ENCODE data around the gene STK32A.
"Not testable (repeated sequence)": the region's sequence is repeated elsewhere in the genome, so short reads cannot be mapped to it uniquely, and the experiment has no call there.

STK32A gene

DNA sequence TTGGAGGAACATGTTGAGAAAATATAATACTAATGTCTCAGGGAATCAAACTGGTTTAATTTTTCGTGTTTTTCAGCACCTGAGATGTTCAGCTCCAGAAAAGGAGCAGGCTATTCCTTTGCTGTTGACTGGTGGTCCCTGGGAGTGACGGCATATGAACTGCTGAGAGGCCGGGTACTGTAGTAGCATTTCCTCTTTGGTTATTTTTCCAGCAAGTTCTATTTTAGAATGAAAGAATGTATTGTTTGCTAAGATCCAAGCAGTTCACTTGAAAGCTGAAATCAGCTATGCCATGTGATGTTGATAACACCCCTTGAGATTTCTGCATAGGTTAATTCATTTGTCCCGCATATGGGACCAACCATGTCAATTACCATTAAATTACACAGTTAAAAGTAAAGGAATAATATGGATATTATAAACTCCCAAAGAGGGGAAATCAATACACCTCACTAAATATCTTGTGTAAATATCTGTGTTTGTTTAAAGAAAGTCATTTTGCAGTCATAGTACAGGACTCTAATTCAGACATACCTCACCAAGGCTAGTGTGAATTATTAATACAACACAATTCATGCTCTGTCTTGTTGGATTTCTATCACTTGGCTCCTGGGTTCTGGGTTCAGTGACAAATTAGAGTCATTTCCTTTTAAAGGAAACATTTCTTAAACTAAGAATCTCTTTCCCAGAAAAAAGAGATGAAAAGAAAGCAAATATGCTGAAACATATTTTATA, 126.8 kb downstream of the STK32A start:
- H3K27me3 ChIP-seq (replicated peaks; ENCODE audit: control insufficient read depth, insufficient read depth, low read length, poor library complexity, severe bottlenecking): no peaks in the 10 kb centered on the region

DNA sequence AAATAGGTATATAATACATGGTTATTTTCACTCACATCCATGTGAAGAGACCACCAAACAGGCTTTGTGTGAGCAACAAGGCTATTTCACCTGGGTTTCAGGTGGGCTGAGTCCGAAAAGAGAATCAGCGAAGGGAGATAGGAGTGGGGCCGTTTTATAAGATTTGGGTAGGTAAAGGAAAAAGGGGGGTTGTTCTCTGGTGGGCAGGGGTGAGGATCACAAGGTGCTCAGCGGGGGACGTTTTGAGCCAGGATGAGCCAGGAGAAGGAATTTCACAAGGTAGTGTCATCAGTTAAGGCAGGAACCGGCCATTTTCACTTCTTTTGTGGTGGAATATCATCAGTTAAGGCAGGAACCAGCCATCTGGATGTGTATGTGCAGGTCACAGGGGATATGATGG, 132.6 kb downstream of the STK32A start:
- H3K9me3 ChIP-seq (ENCODE audit: control insufficient read depth, low read length); H3K27ac ChIP-seq (ENCODE audit: insufficient read depth, low read length, poor library complexity, severe bottlenecking); H3K4me1 ChIP-seq (ENCODE audit: control insufficient read depth, insufficient read depth, low read length, poor library complexity, severe bottlenecking); H3K27me3 ChIP-seq (replicated peaks; ENCODE audit: control insufficient read depth, insufficient read depth, low read length, poor library complexity, severe bottlenecking); H3K4me3 ChIP-seq (ENCODE audit: insufficient read depth, low read depth, low read length, poor library complexity, severe bottlenecking); DNase-seq; H3K36me3 ChIP-seq (ENCODE audit: control insufficient read depth, insufficient read depth, low read length): not testable (repeated sequence)

More for the DNA sequence above, 126.8 kb downstream of the STK32A start:
- DNase-seq: no peak
- H3K36me3 ChIP-seq (ENCODE audit: control insufficient read depth, insufficient read depth, low read length): no peaks in the 10 kb centered on the region
- no peaks in the 10 kb centered on the region for H3K9me3 ChIP-seq (ENCODE audit: control insufficient read depth, low read length)
- no peak overlapping the region for H3K27ac ChIP-seq (ENCODE audit: insufficient read depth, low read length, poor library complexity, severe bottlenecking)
- no peaks in the 10 kb centered on the region for H3K4me1 ChIP-seq (ENCODE audit: control insufficient read depth, insufficient read depth, low read length, poor library complexity, severe bottlenecking)
- no peak overlapping the region for H3K4me3 ChIP-seq (ENCODE audit: insufficient read depth, low read depth, low read length, poor library complexity, severe bottlenecking)

DNA sequence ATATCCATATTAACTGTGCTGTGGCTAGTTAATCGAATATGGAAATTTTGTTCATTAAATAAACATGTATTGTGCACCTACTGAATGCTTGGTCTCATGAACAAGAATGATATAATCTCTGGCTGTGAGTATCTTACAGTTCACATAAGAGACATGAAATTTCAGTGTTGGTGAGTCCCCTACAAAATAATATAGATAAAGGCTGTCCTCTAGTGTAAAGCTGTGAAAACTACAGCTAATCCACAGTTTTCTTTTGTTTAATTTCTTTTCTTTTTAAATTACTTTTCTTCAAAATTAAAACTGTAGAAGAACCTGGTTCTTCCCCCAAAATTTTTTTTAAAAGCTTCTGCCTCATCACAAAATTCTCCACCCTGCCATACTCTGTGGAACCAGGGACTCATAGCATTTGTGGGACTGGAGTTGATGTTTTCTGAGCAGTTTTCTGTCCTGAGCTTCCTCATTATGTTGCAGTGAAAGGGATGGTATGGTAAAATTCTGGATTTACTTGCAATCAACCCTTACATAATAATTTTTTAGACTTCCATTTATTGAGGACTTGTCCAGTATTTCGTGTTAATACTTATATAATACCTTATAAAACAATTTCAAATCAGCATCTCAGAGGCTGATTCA, 135.0 kb downstream of the STK32A start:
- DNase-seq: no peak
- no peaks in the 10 kb centered on the region for H3K9me3 ChIP-seq (ENCODE audit: control insufficient read depth, low read length)
- no peaks in the 10 kb centered on the region for H3K27me3 ChIP-seq (replicated peaks; ENCODE audit: control insufficient read depth, insufficient read depth, low read length, poor library complexity, severe bottlenecking)
- no peak overlapping the region for H3K27ac ChIP-seq (ENCODE audit: insufficient read depth, low read length, poor library complexity, severe bottlenecking)
- H3K36me3 ChIP-seq (ENCODE audit: control insufficient read depth, insufficient read depth, low read length): no peaks in the 10 kb centered on the region
- H3K4me1 ChIP-seq (ENCODE audit: control insufficient read depth, insufficient read depth, low read length, poor library complexity, severe bottlenecking): no peaks in the 10 kb centered on the region
- H3K4me3 ChIP-seq (ENCODE audit: insufficient read depth, low read depth, low read length, poor library complexity, severe bottlenecking): no peak overlapping the region

DNA sequence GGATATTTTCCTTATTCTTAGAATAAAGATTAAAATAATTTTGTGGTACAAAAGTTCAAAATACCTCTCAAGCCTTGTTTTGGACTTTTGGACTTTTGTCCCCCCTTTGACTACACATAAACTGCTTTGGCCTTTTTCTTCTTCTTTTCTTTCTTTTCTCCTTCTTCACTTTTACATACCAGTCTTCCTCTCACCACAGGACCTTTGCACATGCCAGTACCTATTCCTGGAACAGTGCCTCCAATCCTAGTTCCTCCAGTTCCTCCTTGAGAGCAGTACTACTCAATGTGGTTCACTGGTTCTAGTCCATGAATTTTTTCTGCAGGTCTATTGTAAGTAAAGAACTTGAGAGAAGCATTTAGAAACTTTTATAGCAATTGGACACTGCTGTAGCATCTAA, 136.5 kb downstream of the STK32A start:
- Histone ChIP-seq H3K9me3 (ENCODE audit: control insufficient read depth, low read length) (no peaks in the 10 kb centered on the region), H3K36me3 (ENCODE audit: control insufficient read depth, insufficient read depth, low read length) (no peaks in the 10 kb centered on the region), H3K27me3 (replicated peaks; ENCODE audit: control insufficient read depth, insufficient read depth, low read length, poor library complexity, severe bottlenecking) (no peaks in the 10 kb centered on the region), H3K4me1 (ENCODE audit: control insufficient read depth, insufficient read depth, low read length, poor library complexity, severe bottlenecking) (no peaks in the 10 kb centered on the region), H3K27ac (ENCODE audit: insufficient read depth, low read length, poor library complexity, severe bottlenecking) (no peak overlapping the region), H3K4me3 (ENCODE audit: insufficient read depth, low read depth, low read length, poor library complexity, severe bottlenecking) (no peak overlapping the region)
- no peak for DNase-seq

- no peak for DNase-seq
- no peaks in the 10 kb centered on the region for H3K27me3 ChIP-seq (replicated peaks; ENCODE audit: control insufficient read depth, insufficient read depth, low read length, poor library complexity, severe bottlenecking)
- H3K9me3 ChIP-seq (ENCODE audit: control insufficient read depth, low read length): no peaks in the 10 kb centered on the region
- H3K36me3 ChIP-seq (ENCODE audit: control insufficient read depth, insufficient read depth, low read length): no peaks in the 10 kb centered on the region
- H3K4me3 ChIP-seq (ENCODE audit: insufficient read depth, low read depth, low read length, poor library complexity, severe bottlenecking): no peak overlapping the region
- no peak overlapping the region for H3K27ac ChIP-seq (ENCODE audit: insufficient read depth, low read length, poor library complexity, severe bottlenecking)
- no peaks in the 10 kb centered on the region for H3K4me1 ChIP-seq (ENCODE audit: control insufficient read depth, insufficient read depth, low read length, poor library complexity, severe bottlenecking)
Observed at GRCh38 chr5:147372191-147372590, 137.4 kb downstream of the STK32A start.

GRCh38 chr5:147373328-147373727, 138.5 kb downstream of the STK32A start:
- Histone ChIP-seq H3K36me3 (ENCODE audit: control insufficient read depth, insufficient read depth, low read length) (no peaks in the 10 kb centered on the region), H3K27me3 (replicated peaks; ENCODE audit: control insufficient read depth, insufficient read depth, low read length, poor library complexity, severe bottlenecking) (no peaks in the 10 kb centered on the region), H3K4me3 (ENCODE audit: insufficient read depth, low read depth, low read length, poor library complexity, severe bottlenecking) (no peak overlapping the region), H3K9me3 (ENCODE audit: control insufficient read depth, low read length) (no peaks in the 10 kb centered on the region), H3K4me1 (ENCODE audit: control insufficient read depth, insufficient read depth, low read length, poor library complexity, severe bottlenecking) (no peaks in the 10 kb centered on the region), H3K27ac (ENCODE audit: insufficient read depth, low read length, poor library complexity, severe bottlenecking) (no peak overlapping the region)
- no peak for DNase-seq

- H3K9me3 ChIP-seq (ENCODE audit: control insufficient read depth, low read length): no peaks in the 10 kb centered on the region
- no peak overlapping the region for H3K4me3 ChIP-seq (ENCODE audit: insufficient read depth, low read depth, low read length, poor library complexity, severe bottlenecking)
- no peaks in the 10 kb centered on the region for H3K27me3 ChIP-seq (replicated peaks; ENCODE audit: control insufficient read depth, insufficient read depth, low read length, poor library complexity, severe bottlenecking)
- no peak for DNase-seq
- no peak overlapping the region for H3K27ac ChIP-seq (ENCODE audit: insufficient read depth, low read length, poor library complexity, severe bottlenecking)
- no peaks in the 10 kb centered on the region for H3K4me1 ChIP-seq (ENCODE audit: control insufficient read depth, insufficient read depth, low read length, poor library complexity, severe bottlenecking)
- H3K36me3 ChIP-seq (ENCODE audit: control insufficient read depth, insufficient read depth, low read length): no peaks in the 10 kb centered on the region
Observed at GRCh38 chr5:147375151-147375550, 140.3 kb downstream of the STK32A start.

GRCh38 chr5:147377682-147378081, 142.9 kb downstream of the STK32A start:
- H3K4me1 ChIP-seq (ENCODE audit: control insufficient read depth, insufficient read depth, low read length, poor library complexity, severe bottlenecking): no peaks in the 10 kb centered on the region
- H3K36me3 ChIP-seq (ENCODE audit: control insufficient read depth, insufficient read depth, low read length): no peaks in the 10 kb centered on the region
- no peak overlapping the region for H3K4me3 ChIP-seq (ENCODE audit: insufficient read depth, low read depth, low read length, poor library complexity, severe bottlenecking)
- no peaks in the 10 kb centered on the region for H3K27me3 ChIP-seq (replicated peaks; ENCODE audit: control insufficient read depth, insufficient read depth, low read length, poor library complexity, severe bottlenecking)
- no peaks in the 10 kb centered on the region for H3K9me3 ChIP-seq (ENCODE audit: control insufficient read depth, low read length)
- no peak overlapping the region for H3K27ac ChIP-seq (ENCODE audit: insufficient read depth, low read length, poor library complexity, severe bottlenecking)
- no peak for DNase-seq

GRCh38 chr5:147381555-147381954, 146.7 kb downstream of the STK32A start:
- H3K9me3 ChIP-seq (ENCODE audit: control insufficient read depth, low read length): no peaks in the 10 kb centered on the region
- H3K4me3 ChIP-seq (ENCODE audit: insufficient read depth, low read depth, low read length, poor library complexity, severe bottlenecking): no peak overlapping the region
- H3K27ac ChIP-seq (ENCODE audit: insufficient read depth, low read length, poor library complexity, severe bottlenecking): no peak overlapping the region
- no peak for DNase-seq
- no peaks in the 10 kb centered on the region for H3K27me3 ChIP-seq (replicated peaks; ENCODE audit: control insufficient read depth, insufficient read depth, low read length, poor library complexity, severe bottlenecking)
- H3K36me3 ChIP-seq (ENCODE audit: control insufficient read depth, insufficient read depth, low read length): no peaks in the 10 kb centered on the region
- H3K4me1 ChIP-seq (ENCODE audit: control insufficient read depth, insufficient read depth, low read length, poor library complexity, severe bottlenecking): no peaks in the 10 kb centered on the region

GRCh38 chr5:147382776-147383175, 147.9 kb downstream of the STK32A start:
- H3K27me3 ChIP-seq (replicated peaks; ENCODE audit: control insufficient read depth, insufficient read depth, low read length, poor library complexity, severe bottlenecking): no peaks in the 10 kb centered on the region
- no peaks in the 10 kb centered on the region for H3K36me3 ChIP-seq (ENCODE audit: control insufficient read depth, insufficient read depth, low read length)
- H3K4me1 ChIP-seq (ENCODE audit: control insufficient read depth, insufficient read depth, low read length, poor library complexity, severe bottlenecking): no peaks in the 10 kb centered on the region
- no peak overlapping the region for H3K4me3 ChIP-seq (ENCODE audit: insufficient read depth, low read depth, low read length, poor library complexity, severe bottlenecking)
- no peaks in the 10 kb centered on the region for H3K9me3 ChIP-seq (ENCODE audit: control insufficient read depth, low read length)
- no peak overlapping the region for H3K27ac ChIP-seq (ENCODE audit: insufficient read depth, low read length, poor library complexity, severe bottlenecking)
- DNase-seq: no peak

All from effector memory CD4-positive, alpha-beta T cell (primary cell).